Aorta (tissue), 5 donors: ENCODE measurements around the gene MEIS1. TPM values are rescaled to one million over a fixed set of nuclear protein-coding genes. Genes with fewer than 3 reads are reported as not detected.
A peak's percentile ranks its signal among the peaks of the same experiment; 100 is the strongest.
"Not testable (repeated sequence)": the region's sequence is repeated elsewhere in the genome, so short reads cannot be mapped to it uniquely, and the experiment has no call there.

Experiments used
- ATAC-seq: fragments of 200-7000 bp; cut with Tn5 transposase; one replicate; pipeline ENCODE4 v1.9.1; 2022; ENCODE audit warnings: moderate library complexity; ENCODE audit not compliant: low FRiP score
- DNase-seq, 2 donors: peaks; one replicate each; pipeline ENCODE4 v3.0.0-alpha.2; 2020
- H3K27ac ChIP-seq, 2 donors: one replicate each; pipeline ENCODE4 v1.5.1; 2013; ENCODE audit warnings: low read length in 2 of 2, mild to moderate bottlenecking in 2 of 2, moderate library complexity in 2 of 2, control low read depth in 1 of 2, inconsistent platforms in 1 of 2, low read depth in 1 of 2
- H3K27me3 ChIP-seq, 2 donors: one replicate each; pipeline ENCODE4 v1.6.1; 2013; ENCODE audit warnings: control low read depth in 1 of 2, low read length in 1 of 2, mild to moderate bottlenecking in 1 of 2, moderate library complexity in 1 of 2; ENCODE audit not compliant: insufficient read depth in 2 of 2, control insufficient read depth in 1 of 2
- H3K36me3 ChIP-seq, 2 donors: one replicate each; pipeline ENCODE4 v1.6.1; 2013; ENCODE audit warnings: control low read depth in 1 of 2, low read length in 1 of 2, mild to moderate bottlenecking in 1 of 2; ENCODE audit not compliant: insufficient read depth in 2 of 2, control insufficient read depth in 1 of 2
- H3K4me1 ChIP-seq, 2 donors: one replicate each; pipeline ENCODE4 v1.6.1; 2013; ENCODE audit warnings: low read length in 2 of 2, control low read depth in 1 of 2, mild to moderate bottlenecking in 1 of 2, moderate library complexity in 1 of 2; ENCODE audit not compliant: insufficient read depth in 2 of 2, control insufficient read depth in 1 of 2
- H3K4me3 ChIP-seq, 2 donors: one replicate each; pipeline ENCODE4 v1.5.1; 2013; ENCODE audit warnings: low read length in 2 of 2, control low read depth in 1 of 2, mild to moderate bottlenecking in 1 of 2
- H3K9me3 ChIP-seq: one replicate; pipeline ENCODE4 v1.6.1; 2013; ENCODE audit warnings: mild to moderate bottlenecking, low read length; ENCODE audit not compliant: control insufficient read depth
- WGBS, 2 donors: extraction: QIAGEN DNeasy Blood & Tissue Kit; methylation state at CpG; one replicate each; pipeline ENCODE4 v1.1.7; 2013; 5-methylcytosine and 5-hydroxymethylcytosine counted together
- intact Hi-C, 2 donors: fragments of 100-400 bp; cut with DNase I; formaldehyde crosslinking; loops; one replicate each; pipeline versions ENCODE4 v1.14.2 to v1.15.0; 2022
- polyA plus RNA-seq, 2 donors: library from polyadenylated mRNA; stranded (reverse); fragments of 200-250 nt; gene quantifications; one replicate each; pipeline ENCODE4 v1.2.3, GENCODE V29; 2013
- total RNA-seq, 2 donors: library from RNA; stranded (reverse); fragmentation: NEBNext Ultra II Directional; extraction: Animal tissue kit (Norgen Biotek cat#: 25700); gene quantifications; one replicate each; pipeline ENCODE4 v1.2.1, GENCODE V29; 2021
- donor health status: healthy with polysubstance abuse.
- donor health status: Bipolar disorder and iron deficiency.
- donor health status: DM: no; HTN: no; CAD: no.
- donor health status: DM: no; HTN: no; CAD: no.
- donor health status: DM: yes; HTN: yes; CAD: no.

The MEIS1 gene
- total and polyA plus RNA-seq, 4 donors, result 7.6 to 76.6 (median 33.5) TPM

DNA sequence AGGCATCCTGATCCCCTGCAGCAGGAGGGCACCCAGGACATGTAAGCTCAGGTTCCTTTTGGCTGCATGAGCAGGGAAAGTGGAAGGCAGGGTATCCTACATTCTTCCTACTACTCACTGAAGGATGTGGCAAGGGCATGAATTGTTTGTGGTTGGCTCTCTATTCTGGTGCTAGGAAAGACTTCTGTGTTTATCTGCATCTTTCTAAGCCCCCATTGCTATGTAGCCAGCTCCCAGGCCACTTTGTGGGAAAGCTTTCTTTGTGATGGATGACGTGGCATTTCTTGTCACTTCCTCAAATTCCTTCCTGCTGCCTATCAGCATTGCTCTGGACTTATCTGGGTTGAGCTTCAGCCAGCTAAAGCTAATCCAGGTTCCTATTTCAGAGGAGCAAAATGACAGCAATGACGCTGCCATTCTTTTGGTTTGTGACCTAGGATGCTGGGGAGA, 46.2 kb downstream of the MEIS1 start:
- no peaks in the 10 kb centered on the region for H3K27me3 ChIP-seq
- H3K4me3 ChIP-seq, result no peak overlapping the region
- WGBS, 2 donors, result 0 to 5% methylated on average over 2 of the region's 2 CpGs
- ATAC-seq, result no peak
- peak overlapping the region in 1 of 2 donors; percentile 27 for H3K27ac ChIP-seq
- DNase-seq, result no peak
- peaks cover 4 to 10% of the 10 kb centered on the region in 2 donors for H3K4me1 ChIP-seq
- no peaks in the 10 kb centered on the region for H3K9me3 ChIP-seq
- intact Hi-C loops, result no loop called here
- H3K36me3 ChIP-seq, result peaks cover 0 to 2% of the 10 kb centered on the region in 2 donors

DNA sequence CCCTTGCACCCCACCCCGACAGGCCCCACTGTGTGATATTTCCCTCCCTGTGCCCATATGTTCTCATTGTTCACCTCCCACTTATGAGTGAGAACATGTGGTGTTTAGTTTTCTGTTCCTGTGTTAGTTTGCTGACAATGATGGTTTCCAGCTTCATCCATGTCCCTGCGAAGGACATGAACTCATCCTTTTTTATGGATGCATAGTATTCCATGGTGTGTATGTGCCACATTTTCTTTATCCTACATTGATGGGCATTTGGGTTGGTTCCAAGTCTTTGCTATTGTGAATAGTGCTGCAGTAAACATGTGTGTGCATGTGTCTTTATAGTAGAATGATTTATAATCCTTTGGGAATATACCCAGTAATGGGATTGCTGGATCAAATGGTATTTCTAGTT, 50.3 kb downstream of the MEIS1 start:
- H3K4me3 ChIP-seq, DNase-seq, H3K36me3 ChIP-seq, H3K27ac ChIP-seq, ATAC-seq, intact Hi-C loops, H3K27me3 ChIP-seq, H3K9me3 ChIP-seq, H3K4me1 ChIP-seq: not testable (repeated sequence)
- WGBS, 2 donors, result 95 to 100% methylated on average over 2 of the region's 2 CpGs

DNA sequence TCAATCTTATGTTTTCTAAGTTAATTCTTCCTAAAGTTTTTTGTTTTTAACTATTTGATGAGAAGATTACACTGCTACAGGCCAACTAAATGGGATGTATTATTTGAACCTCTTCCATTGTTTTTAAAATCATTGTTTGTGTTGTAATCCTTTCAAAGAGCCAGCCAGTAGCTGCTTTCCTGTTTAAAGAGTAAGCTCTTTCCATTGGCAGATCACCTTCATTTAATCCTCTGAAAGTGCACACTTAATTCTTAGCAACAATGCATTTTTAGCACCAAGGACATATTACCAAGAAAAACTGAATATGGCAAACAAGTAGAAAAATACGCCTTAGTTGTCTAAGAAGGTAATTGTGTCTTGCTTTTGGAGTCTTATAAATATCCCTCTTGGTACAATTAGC, 54.0 kb downstream of the MEIS1 start:
- WGBS, 2 donors, result 63 to 76% methylated on average over 1 of the region's 1 CpG
- H3K4me3 ChIP-seq, result no peak overlapping the region
- H3K36me3 ChIP-seq, result no peaks in the 10 kb centered on the region
- intact Hi-C loops, result no loop called here
- DNase-seq (no peak), ATAC-seq (no peak)
- no peak overlapping the region for H3K27ac ChIP-seq
- peaks cover 2 to 6% of the 10 kb centered on the region in 2 donors for H3K4me1 ChIP-seq
- no peaks in the 10 kb centered on the region for H3K9me3 ChIP-seq
- H3K27me3 ChIP-seq, result no peaks in the 10 kb centered on the region

DNA sequence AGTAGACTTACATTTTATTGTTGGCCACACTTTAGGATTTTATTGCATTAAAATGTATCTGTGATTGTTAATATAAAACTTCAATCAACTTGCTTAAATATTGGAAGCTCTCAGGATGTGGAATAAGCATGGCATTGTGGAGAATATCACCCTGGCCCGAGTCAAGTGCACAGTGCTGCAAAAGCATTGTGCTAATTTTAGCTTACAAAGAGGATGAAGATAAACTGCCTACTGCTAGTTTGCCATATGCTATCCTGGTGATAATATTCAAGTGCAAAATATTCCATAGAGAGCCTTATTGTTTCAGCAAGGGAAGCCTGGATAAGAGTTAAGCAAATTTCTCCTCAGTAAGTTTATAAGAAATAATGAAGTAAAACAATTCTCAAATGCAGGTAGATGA, 54.5 kb downstream of the MEIS1 start:
- Histone ChIP-seq H3K4me1 (peaks cover 3 to 6% of the 10 kb centered on the region in 2 donors), H3K4me3 (no peak overlapping the region), H3K36me3 (no peaks in the 10 kb centered on the region), H3K27me3 (no peaks in the 10 kb centered on the region), H3K27ac (no peak overlapping the region), H3K9me3 (no peaks in the 10 kb centered on the region)
- ATAC-seq (no peak), DNase-seq (no peak)
- intact Hi-C loops, result no loop called here
- WGBS, 2 donors, result 3 to 5% methylated on average over 1 of the region's 1 CpG

DNA sequence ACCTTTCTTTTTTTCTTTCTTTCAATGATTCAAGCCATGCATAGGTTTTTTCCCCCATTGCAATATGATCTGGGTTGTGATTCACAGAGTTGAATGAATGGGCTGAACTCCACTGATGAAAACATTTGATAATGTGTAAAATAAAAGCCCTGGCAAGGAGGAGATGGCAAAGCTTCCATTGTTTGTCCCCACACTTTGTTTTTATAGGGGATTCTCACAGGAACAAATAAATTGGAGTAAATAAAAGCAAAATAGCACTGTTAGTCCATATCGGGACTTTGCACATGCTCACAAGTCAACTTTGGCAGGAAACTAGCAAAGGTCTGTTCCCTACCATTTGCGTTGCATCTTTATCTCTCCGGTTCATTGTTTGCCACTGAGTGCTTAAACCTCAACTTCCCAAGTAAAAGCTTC, 55.7 kb downstream of the MEIS1 start:
- Histone ChIP-seq H3K9me3 (no peaks in the 10 kb centered on the region), H3K36me3 (no peaks in the 10 kb centered on the region), H3K4me3 (no peak overlapping the region), H3K27ac (no peak overlapping the region), H3K4me1 (peaks cover 4 to 10% of the 10 kb centered on the region in 2 donors), H3K27me3 (no peaks in the 10 kb centered on the region)
- ATAC-seq (no peak), DNase-seq (no peak)
- 61 to 76% methylated on average over 3 of the region's 3 CpGs for WGBS, 2 donors
- intact Hi-C loops, result no loop called here

DNA sequence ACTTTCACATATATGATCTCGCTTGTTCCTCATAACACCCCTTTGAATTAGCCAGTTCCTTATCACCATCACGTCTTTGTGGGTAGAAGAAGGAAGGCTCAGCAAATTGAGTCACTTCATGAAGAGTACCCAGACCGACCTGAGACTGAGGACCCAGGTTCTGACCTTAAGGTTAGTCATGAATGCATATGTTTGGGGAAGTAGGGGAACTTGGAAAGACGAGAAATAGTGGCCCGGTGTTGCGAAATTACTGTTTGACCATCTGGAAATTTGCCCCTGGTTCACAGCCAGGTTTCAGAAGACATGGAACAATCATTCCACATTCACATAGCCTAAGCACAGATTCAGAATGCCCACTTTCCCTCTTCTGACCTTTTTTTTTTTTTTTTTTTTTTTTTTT, 59.8 kb downstream of the MEIS1 start:
- intact Hi-C loops, result loop anchor here (2.0 to 5.0 kb wide), 4 partner anchors 16 to 78 kb away; no protein-coding TSS in a partner anchor
- no peak overlapping the region for H3K27ac ChIP-seq
- H3K4me3 ChIP-seq, result no peak overlapping the region
- peak in 1 of 2 donors; percentile 74 for DNase-seq
- H3K27me3 ChIP-seq, result no peaks in the 10 kb centered on the region
- H3K36me3 ChIP-seq, result peaks cover 0 to 2% of the 10 kb centered on the region in 2 donors
- H3K9me3 ChIP-seq, result no peaks in the 10 kb centered on the region
- WGBS, 2 donors, result 28 to 36% methylated on average over 6 of the region's 6 CpGs
- peak; percentile 19 for ATAC-seq
- H3K4me1 ChIP-seq, result peaks cover 5 to 14% of the 10 kb centered on the region in 2 donors

DNA sequence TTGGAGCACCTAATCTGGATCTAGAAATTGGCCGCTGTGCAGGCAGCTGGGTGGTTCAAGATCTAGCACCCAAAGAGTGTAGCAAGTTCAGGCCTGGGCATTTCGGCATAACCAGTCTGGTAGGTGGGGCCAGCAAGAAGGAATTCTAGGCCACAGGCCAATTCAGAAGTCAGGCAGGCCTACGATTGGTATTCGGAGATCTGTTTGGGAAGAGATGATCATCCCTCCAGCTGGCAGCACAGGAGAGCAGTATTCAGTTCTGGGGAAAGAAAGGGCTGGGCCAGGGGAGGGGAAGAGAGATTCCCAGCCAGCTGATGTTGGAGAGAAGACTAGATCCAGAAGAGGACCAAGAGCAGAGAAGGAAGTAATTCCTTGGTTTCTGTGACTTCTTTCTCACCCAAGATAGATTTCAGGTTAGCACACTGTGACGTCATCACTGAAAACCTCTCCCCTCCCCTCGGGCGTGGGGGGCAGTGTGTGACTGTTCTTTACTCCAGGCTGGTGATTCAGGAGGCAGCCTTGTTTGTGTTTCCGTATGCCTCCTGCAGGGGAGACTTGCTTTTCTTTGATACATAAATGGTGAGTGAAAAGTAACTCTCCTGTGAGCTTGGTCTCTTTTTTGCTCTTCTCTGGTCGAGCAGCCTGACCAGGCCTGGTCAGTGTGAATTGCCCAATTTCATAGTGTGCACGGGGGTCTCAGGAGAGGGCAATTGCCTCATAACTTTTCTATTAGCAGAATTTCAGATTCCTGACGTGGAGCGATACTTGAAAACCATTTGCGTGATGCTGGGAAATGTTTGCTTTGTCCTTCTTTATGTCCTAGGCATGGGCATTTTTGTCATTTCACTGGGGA, 61.1 kb downstream of the MEIS1 start:
- ATAC-seq (peak; percentile 75), DNase-seq (peak; percentile 73 to 87)
- no peak overlapping the region for H3K4me3 ChIP-seq
- peaks cover 3 to 11% of the 10 kb centered on the region in 2 donors for H3K4me1 ChIP-seq
- H3K9me3 ChIP-seq, result no peaks in the 10 kb centered on the region
- no peaks in the 10 kb centered on the region for H3K27me3 ChIP-seq
- peaks cover 0 to 2% of the 10 kb centered on the region in 2 donors for H3K36me3 ChIP-seq
- 20 to 21% methylated on average over 13 of the region's 13 CpGs for WGBS, 2 donors
- intact Hi-C loops, result loop anchor here (2.0 to 5.0 kb wide), 5 partner anchors 17 to 76 kb away; no protein-coding TSS in a partner anchor
- peak overlapping the region; percentile 63 to 75 for H3K27ac ChIP-seq

DNA sequence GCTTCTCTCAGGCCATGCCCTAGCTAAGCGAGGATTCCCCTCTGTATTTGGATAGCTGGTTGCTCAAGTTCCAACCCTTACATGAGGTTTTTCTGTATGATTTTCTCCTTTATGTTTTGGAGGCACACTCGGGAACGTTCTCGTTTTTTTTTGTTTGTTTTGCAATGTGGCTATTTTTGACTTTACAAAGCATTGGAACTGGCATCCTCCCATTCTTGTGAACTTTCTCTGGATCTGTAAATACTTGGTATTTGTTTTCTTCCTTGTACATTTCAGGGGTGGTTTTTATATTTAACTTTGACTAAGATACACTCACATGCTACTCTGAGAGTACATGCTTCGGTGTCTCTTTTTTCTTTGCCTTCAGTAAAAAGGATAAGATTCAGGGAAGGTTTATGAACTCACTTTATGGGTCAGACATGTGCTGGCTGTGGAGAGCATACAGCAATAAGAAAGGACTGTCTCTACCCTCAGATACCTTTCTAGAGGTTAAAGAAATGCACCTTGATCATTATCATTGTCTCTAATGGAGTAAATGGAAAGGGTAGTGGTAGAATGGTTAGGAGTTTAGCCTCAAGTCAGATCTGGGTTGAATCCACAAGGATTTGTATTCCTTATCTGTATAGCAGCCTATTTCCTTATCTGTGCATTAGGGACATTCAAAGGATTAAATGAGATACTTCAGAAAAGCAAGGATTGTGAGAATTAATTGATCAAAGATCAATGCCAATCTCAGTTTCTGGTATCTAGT, 61.9 kb downstream of the MEIS1 start:
- no peak for DNase-seq
- Histone ChIP-seq H3K9me3 (no peaks in the 10 kb centered on the region), H3K4me1 (peaks cover 3 to 8% of the 10 kb centered on the region in 2 donors), H3K4me3 (no peak overlapping the region), H3K27me3 (no peaks in the 10 kb centered on the region), H3K36me3 (peaks cover 0 to 2% of the 10 kb centered on the region in 2 donors), H3K27ac (peak overlapping the region; percentile 63 to 75)
- ATAC-seq, result no peak
- 10 to 17% methylated on average over 5 of the region's 5 CpGs for WGBS, 2 donors
- intact Hi-C loops, result loop anchor here (2.0 to 5.0 kb wide), 4 partner anchors 55 to 75 kb away; no protein-coding TSS in a partner anchor
